Cortex of kidney (tissue), 1 donor: ENCODE results near the gene BCAP29.

ENCODE experiments used
- DNase-seq: peaks from one replicate; lab custom pipeline; 2025; lab: John Stamatoyannopoulos, UW

BCAP29 gene

DNA sequence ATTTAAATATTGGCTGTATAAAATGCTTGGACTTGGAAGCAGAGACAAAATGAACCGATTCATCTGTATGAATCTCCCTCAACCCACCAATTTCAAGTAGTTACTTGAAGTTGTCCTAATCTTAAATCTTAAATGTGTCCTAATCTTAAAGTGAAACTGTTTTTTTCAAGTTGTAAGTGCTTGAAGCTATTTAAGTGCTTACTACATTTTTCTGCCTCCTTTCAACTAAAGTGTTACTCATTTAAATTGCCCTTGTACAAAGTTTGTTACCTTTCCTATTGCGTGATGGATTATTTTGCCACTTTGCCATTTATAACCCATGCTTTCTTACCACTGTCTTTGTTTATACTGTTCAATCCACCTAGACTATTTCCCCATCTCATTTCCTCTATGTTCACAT lies 2.8 kb downstream of the BCAP29 start:
- DNase-seq: no peak

DNA sequence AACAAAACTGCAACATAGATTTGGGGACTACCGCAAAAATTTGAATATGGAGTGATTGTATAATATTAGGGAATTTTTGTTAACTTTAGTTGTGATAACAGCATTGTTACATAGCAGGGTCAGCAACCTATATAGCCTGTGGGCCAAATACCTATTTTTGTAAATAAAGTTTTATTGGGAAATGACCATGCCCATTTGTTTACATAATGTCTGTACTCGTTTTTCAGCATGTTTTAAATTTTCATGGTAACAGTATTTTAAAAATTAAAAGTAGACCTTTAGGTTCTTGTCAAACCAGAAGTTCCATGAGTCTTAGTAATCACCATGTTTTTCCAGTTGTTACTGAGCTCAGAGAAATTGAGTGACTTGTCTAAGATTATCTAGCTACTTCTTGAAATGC lies 4.7 kb downstream of the BCAP29 start:
- no peak for DNase-seq

- DNase-seq: no peak
These were observed 8.6 kb downstream of the BCAP29 start for GRCh38 chr7:107588529-107589130.

- DNase-seq: no peak
These were observed 11.4 kb downstream of the BCAP29 start for GRCh38 chr7:107591421-107591820.

DNA sequence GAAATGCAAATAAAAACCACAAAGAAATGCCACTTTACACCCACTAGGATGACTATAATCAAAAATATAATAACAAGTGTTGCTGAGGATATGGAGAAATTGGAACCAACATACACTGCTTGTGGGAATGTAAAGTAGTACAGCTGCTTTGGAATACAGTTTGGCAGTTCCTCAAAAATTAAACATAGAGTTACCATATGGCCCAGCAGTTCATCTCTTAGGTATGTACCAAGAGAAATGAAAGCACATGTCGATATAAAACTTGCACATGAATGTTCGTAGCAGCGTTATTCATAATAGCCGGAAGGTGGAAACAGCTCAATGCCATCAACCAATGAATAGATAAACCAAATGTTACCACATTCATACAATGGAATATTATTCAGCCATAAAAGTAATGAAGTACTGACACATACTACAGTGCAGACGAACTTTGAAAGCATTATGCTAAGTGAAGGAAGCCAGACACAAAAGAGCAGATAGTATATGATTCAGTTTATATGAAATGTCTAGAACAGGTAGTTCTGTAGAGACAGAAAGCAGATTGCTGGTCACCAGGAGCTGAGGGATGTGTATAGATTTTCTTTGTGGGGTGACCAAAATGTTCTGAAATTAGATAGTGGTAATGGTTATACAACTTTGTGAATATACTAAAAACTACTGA lies 12.4 kb downstream of the BCAP29 start:
- no peak for DNase-seq

GRCh38 chr7:107593025-107593410 lies 13.0 kb downstream of the BCAP29 start:
- DNase-seq: no peak

DNA sequence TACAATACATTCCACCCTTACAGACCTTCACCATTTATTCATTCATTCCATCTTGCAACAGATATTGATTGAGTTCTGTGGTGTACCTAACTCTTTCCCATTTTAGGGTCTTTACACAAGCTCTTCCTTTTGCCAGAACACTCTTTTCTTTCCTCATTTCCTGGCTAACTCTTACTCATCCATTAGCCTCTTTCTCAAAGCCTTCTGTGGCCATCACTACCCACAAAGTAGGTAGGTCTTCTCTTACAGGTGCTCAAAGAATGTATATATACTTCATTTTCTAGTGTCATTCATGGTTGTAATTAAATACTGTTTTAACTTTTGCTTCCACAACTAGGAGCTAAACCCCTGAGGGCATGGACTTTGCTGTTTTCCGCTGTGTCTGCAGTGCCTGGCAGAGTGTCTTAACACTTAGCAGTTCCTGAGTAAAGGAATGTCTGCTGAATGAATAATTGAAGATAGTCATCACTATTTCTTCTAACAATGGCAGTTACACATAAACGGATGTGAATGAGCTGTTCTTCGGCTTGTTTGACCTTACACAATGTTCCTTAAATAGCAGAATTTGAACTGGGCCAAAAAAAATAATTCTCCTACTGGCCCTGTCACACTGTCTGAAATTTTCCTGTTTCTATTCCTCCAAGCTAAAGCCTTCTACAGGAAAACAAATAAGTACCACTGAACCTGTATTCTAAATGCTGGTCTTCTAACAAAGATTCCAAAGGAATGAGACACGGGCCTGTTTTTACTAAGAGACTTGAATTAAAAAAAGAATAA lies 15.1 kb downstream of the BCAP29 start:
- no peak for DNase-seq

DNA sequence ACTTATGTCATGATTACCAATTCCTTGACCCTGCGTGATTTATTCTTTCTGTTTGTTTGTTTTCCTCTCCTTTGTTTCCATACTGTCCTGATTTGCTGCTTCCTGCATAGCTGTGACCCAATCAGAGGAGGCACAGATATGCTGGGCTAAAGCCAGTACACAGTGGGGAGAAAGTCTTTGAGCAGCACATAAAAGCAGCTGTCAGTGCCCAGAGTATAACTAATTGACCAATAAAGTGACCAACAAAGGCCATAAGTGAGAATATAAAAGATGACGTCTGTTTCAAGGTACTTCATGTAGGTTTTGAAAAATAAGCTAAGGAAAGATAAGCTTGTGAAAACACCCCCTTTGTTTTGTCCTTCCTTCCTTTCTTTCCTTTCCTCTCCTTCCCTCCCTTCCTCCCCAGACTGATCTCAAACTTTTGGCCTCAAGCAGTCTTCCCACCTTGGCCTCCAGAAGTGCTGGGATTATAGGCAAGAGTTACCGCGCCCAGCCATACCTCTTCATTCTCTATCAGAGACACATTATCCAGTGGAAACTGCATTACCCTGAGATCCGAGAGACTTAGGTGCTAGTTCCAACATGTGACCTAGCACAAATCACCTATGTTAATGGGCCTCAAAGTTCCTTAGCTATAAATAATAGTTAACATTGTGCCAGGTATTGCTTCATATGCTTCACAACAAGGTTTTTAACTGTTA lies 17.0 kb downstream of the BCAP29 start:
- no peak for DNase-seq

- DNase-seq: no peak
These were observed 17.5 kb downstream of the BCAP29 start for GRCh38 chr7:107597582-107597916.

GRCh38 chr7:107597953-107598352 lies 17.9 kb downstream of the BCAP29 start:
- no peak for DNase-seq

GRCh38 chr7:107599262-107599661 lies 19.2 kb downstream of the BCAP29 start:
- DNase-seq: no peak

DNA sequence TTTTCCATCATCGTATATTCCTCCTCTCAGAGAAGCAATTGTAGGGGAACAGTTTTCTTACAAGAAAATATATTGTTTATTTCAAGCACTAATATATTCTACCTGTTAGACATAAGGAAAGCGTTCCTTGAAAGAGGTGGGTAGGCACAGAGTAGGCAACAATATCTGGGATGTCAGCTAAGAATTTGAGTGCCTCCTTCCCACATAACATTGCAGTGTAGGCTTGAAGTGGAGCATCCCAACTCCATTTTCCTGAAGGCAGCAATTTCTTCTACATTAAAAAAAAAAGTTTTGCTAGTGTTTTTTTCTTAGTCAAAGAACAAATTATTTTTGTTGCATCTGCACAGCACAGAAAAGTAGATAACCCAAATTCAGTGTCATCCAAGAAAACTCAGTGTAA lies 20.8 kb downstream of the BCAP29 start:
- no peak for DNase-seq

DNA sequence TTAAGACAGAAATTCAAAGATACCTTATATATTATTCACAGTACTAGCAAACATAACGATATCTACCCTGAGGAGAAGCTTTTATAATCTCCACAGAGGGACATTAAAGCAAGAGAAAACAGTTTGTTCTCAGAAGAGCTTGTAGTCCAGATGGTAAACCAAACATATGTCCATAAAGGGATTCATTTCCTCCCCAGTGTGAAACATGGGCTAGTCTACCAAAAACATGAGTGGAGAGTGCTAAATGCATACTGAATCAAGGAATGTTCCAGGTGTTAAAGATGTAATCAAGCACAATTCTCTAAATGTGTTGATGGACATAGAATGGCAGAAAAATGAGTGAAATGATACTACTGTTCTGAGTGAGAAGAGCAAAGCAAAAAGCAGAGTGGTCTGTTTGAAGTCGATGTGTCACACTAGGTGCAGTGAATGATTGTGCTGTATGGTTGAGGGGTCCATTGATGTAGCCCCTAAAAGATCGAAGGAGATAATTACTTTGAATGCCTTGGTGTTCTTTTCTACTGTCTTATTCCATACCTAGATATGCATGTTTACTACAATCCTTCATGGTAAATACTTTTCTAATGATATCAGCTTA lies 25.3 kb downstream of the BCAP29 start:
- no peak for DNase-seq

DNA sequence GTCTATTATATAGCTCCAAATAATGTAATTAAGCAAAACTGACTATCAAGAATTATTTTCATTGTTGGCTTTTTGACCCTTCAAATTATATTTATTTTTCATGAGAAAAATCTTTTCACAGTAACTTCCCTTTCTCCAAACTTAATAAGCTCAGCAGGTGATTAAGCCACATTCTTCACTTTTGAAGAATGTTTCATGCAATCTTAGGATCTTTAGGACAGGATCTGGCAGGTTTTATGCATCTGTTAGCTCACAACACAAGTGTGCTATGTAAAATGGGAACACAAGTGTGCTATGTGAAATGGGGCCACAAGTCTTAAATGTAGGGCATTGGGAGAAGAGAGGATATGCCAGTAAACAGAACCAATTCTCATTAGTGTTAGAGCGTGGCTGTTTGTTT lies 26.3 kb downstream of the BCAP29 start:
- DNase-seq: no peak

DNA sequence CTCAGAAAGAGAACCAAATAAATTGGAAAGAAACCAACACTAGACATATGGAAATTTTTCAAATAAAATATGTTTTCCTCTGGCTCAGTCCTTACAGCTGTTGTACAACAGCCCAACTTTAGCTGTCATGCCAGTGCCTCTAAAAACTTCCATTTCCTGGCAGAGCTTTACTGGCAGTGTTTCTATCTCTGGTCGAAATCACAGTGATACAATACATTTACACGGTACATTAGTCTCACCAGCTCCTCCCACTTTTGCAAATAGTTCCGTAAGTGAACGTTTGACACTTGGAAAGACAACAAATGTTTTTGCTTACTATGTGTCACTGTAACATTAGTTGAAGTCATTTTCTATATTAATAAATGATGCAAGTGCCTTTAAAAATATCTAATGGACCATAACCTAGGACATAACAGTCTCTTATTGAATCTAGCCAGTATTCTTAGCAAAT lies 29.8 kb downstream of the BCAP29 start:
- DNase-seq: no peak

DNA sequence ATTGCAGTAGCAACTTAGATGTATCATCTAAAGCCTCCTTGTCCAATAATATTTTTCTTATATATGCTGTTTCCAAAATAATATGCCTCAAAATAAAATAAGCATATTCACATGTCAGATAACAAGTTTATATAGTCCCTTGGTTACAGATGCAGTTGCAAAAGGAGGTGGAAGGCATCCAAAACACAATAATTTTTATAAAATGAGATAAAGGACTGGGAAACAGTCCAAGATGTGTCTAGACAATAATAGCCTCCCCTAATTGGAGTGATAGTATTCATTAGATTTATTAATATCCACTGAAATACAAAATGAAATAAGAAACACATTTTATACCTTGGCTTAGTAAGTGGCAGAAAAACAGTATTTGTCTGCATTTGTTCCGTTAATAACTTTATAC lies 30.3 kb downstream of the BCAP29 start:
- DNase-seq: no peak

DNA sequence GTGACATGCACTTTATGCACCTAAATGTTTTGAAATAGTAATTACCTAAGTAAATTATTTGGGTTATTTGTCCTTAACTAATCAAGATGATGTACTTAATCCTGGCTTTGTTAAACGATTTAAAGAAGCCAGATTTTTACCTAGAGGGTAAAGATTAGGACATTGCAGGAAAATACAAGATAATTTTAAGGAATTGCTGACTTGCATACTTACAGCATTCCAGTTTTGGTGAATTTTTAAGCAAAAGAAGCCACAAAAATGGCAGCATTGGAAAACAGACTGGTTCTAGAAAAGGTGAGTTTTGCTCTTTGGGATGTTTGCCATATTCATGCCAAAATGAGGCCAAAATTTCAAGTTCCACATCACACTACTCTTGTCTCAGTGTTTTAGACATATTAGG lies 33.4 kb downstream of the BCAP29 start:
- no peak for DNase-seq

DNA sequence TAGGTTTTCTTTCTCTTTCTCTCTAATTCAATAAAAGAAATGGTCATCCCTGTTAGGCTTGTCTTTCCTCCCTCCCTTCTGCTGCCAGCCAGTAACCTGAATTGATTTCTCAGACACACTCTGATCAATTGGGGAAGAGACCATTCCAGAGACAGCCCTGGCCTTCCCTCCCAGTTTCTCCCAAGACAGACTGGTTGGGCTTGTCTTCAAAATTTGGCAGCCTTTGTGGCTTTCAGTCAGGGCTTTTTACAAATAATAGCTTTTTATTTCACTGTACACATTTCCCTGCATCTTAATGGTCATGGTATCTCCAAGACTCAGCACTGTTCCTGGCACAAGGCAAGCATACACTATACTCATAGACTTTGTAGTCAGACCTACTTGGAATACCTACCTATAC lies 33.9 kb downstream of the BCAP29 start:
- DNase-seq: no peak

DNA sequence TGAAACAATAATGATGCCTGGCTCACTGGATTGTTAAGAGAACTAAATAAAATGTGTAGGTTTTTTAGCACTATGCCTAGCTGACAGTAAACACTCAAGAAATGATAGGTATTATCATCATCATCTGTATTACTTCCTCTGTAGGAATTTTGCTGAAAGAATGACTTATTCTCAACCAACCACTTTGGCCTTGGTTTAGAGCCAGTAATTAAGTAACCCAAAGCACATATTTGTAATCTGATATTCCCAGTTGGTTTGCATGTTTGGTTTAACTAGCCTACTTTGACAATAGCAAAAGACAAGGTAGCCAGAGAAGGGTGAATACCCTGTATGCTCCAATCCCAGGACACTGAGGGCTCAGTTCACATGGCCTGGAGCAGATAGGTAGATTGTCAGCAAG lies 34.4 kb downstream of the BCAP29 start:
- DNase-seq: no peak

GRCh38 chr7:107615910-107616680 lies 36.0 kb downstream of the BCAP29 start:
- no peak for DNase-seq

GRCh38 chr7:107622429-107622828 lies 42.4 kb downstream of the BCAP29 start:
- DNase-seq: no peak

GRCh38 chr7:107622894-107623293 lies 42.8 kb downstream of the BCAP29 start:
- no peak for DNase-seq
